ENCODE results near the gene MYO1F.

MYO1F gene

DNA sequence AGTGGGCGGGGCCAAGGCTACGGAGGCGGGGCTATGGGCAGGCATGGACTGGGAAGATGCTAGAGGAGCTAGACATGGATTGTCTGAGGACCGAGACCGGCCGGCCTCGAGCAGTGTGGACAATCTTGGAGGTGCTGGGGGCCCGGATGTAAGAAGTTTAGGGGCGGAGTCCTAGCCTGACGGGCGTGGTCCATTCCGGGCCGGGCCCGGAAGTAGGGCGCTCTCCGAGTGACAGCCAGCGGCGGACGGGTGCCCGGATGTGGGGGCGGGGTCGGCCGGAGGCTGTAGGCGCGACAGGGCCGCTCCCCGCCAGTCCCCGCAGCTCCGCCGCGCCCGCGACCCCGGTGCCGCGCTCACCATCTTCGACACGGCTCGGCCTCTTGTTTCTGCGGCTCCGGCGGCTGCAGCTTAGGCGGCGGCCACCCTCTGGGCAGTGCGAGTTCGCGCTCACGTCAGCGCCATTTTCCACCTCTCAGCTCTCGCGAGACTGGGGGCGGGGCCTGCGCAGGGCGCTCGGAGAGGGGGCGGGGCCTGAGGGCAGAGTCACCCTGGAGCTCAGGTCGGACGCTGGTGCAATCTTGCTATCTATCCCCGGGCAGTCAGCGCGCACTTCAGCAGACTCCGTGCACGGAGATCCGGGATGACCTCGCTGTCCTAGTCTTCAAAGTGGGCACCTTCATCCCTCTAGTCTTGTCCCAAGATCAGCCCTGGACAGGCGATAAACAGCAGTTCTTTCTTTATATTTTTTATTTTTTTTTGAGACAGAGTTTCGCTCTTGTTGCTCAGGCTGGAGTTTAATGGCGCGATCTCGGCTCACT lies 63.3 kb downstream of the MYO1F start, which contains the start of gene ZNF414:
Gene ZNF414 (minus strand): TSS at position 481 of the 818 bp plus-strand sequence. CDS start 121 bp downstream, at position 360.
- DNase-seq, result peak; percentile 96

DNA sequence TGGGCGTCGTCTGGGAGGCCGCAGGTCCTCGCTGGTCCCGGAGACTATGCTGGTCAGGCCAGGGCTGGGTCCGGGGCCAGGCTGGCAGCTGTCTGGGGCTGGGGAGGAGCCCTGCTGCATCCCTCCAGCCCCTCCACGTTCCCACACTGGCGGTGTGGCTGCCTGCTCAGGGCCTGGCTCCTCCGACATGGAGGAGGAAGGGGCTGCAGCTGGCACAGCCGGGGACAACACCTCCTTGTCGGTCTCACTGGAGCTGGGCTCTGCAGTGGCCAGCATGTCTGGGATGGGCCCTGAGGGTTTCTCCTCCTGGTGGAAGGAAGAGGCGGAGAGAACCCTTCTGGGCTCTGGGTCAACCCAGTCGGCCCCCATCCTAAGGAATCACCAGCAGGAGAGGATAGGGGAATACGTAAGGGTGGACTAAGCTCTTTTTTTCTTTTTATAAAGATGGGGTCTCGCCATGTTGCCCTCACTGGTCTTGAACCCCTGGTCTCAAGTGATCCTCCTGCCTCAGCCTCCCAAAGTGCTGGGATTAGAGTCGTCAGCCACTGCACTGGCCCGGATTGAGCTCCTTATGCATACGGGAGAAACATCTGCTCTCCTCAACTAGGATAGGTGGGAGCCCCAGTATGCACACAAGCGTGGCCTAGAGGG lies 64.1 kb downstream of the MYO1F start:
- no peak for DNase-seq

DNA sequence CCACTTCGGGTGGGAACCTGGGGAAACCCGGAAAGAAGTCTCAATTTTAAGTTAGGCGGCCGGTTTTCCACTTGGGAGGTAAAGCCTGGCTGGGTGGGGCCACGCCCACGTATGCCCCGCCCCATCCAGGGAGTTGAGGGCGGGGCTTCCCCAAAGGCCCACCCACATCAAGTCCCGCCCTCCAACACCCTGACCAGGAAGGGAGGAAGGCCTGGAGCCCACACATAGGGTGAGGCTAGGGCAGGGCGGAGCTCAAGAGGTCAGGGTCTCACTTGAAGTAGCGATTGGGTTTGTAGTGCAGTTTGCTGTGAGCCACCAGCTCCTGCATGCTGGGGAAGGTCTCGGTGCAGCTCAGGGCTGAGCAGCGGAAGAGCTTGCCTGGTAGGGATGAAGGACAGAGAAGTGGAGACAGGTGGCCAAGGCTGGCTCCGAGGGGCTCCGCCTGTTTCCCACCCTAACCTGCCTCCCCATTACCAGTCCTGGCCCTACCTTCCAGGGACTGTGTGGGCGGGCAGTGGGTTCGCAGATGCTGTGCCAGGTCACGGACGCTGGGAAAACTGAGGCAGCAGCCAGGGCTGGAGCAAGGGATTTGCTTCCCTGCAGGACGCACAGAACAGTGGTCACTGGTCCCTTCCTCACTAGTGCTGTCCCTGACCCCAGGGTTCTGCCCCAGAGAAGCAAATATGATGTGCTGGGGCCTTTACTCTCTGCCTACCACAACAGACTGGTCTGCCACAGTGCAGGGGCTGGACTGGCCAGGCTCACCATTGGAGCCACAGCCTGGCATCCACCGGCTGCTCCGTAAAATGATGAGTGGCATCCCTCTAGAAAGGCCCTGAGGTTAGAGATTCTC lies 64.9 kb downstream of the MYO1F start:
- DNase-seq, result no peak

DNA sequence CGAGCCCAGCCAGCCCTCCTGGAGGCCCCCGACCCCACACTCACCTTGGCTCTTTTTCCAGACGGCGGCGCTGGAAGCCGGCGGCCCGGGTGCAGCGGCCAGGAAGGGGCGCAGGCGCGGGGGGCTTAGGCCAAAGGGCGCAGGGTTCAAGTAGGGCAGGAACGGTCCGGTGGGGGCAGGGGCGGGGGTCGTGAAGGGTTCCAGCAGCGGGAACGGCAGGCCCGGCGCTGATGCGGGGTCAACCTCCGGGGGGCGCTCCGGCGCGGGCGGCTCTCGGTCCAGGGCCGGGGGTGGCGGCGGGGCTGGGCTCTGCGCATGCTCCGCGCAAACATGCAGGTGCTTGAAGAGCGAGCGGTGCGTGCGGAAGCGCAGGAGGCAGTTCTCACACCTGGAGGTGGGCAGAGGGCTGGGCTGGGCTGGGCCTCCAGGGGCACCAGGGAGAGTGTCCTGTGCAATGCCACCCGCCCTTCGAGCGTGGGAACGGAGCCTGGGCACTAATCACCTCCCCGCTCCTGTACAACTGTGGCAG lies 65.6 kb downstream of the MYO1F start:
- DNase-seq, result no peak

DNA sequence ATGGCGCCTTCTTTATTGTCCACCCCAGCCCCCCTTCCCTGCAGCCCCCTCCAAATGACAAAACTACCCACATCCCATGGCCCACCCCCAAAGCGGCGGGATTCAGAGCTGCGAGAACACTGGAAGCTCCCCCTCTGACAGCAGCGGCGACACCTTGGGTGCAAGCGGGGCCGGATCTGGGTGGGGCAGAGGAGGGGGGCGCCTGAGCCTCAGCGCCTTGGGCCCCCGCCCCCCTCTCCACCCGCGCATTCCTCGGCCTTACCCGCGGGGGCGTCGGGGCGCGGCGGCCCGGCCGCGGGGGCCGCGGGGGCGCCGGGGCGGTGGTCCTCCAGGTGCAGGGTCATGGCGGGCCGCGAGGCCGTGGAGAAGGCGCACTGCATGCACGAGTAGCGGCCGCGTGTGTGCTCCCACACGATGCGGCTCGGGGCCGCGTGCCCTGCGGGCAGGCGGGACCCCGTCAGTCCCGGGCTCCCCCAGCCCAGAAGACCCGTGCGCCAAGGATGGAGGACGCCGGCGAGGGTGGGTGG lies 66.6 kb downstream of the MYO1F start:
- DNase-seq, result no peak

DNA sequence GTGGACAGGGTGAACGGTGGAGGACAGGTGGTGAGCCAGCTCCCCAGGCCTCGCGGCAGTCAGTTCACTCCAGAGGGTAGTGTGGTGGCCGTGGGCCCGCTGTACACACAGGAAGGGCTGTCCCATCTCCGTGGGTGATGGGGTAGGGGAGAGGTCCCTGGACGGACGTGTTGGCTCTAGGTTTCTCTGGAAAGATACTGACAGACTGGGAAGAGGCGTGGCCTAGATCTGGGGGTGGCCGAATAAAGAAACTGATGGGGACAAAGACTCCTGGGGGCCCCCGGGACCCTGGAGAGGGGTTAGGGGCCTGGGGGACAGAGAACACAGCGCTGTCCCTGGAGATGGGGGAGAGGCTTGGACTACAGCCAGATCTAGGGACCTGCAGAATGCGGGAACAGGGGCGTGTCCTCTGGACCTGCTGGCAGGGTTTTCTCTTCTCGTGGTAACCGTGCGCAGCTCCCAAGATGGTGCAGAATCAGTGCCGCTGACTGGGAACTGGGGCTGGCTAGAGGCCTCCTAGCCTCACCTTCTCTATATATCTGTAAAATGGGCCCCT lies 70.8 kb downstream of the MYO1F start:
- DNase-seq, result no peak

DNA sequence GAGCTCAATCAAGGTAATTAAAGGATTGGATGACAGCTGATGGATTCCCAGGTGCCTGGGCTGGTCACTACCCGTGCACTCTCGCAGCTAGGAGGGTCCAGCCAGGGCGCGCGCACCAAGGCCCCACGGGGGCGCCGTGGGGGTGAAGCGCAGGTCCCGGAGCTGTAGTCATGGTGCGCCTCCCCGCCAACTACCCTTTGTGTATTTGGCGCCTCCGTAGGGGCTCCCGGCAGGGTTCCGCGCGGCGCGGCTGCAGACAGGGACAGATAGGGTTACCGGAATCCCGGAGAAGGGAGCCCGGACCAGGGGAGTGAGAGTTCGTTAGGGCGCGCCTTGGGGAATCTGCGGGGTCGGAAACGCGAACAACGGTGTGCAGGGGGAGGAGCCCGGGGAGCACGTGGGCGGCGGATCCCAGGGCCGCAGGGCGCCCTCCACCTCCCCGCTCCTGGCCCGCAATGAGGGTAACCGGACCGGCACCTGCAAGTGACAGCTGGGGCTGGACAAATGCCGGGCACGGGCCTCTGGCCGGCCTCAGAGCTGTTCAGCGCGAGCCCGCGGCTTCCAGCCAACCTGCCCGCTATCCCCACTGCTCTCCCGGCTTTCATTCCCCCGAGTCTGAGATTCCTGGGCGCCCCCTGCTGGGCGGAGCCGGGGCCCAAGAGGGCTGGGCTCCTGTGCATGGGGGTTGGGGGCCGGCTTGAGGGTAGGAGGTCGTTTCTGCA lies 71.4 kb downstream of the MYO1F start:
- DNase-seq, result peak; percentile 23

DNA sequence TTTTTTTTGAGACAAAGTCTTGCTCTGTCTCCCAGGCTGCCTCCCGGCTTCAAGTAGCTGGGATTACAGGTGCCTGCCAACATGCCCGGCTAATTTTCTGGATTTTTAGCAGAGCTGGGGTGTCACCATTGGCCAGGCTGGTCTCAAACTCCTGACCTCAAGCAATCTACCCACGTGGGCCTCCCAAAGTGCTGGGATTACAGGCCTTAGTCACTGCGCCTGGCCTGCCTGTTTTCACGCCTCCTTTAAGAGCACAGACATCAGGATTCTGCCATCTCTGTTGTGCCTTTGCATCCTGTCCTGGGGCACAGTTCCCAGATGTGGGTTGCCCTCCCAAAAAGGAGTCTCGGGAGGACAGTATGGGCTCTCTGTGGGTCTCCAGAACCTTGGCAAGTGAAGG lies 72.3 kb downstream of the MYO1F start:
- no peak for DNase-seq

DNA sequence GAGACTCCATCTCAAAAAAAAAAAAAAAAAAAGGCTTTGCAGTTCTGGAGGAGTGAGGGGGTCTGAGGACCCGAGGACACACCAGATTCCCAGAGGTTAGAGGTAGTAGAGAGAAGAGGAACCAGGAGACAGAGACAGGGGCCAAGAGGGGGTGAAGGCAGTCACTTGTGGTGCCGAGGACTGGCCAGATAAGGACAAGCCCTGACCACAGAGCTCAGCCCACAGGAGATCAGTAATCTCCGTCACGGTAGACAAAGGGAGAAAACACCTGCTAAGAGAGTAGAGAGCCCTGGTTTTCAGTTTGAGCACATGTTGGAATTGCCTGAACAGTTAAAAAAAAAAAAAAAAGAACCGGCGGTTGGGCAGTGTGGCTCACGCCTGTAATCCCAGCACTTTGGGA lies 73.1 kb downstream of the MYO1F start:
- DNase-seq, result no peak

DNA sequence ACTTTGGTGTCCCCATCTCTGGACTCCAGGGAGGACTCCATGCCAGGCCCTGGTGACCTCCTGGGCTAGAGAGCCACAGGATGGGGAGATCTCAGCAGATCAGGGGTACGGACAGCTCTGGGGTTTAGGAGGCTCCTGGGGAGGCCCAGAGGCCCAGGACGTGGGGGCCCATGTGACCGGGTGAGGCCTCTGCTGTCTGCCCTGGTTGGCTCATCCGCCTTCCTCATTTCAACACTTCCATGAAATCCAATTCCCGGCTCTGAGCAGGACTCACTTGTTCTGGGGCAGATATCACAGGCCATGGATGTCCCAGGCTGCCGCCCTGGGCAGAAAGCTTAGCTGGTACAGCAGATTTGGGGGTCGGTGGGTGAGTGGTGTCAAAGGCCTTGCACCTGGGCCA lies 73.7 kb downstream of the MYO1F start:
- DNase-seq, result no peak

DNA sequence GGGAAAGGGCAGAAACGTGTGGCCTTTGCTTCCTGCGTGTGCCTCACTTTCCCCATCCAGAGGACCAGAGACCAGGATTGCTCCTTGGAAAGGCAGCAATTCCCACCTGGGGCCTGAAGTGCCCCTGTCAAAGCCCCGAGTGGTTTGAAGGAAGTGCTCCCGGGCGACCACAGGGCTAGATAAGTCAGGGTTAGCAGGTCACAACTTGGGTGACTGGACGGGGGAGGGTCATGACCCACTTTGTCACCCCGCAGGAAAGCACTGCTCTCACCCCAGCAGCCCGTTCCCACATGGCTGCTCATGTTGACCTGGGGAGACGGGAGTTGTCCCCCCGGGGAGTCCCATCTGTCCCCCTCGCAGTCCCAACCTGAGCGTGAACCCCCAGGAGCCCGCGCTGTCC lies 75.3 kb downstream of the MYO1F start:
- no peak for DNase-seq

DNA sequence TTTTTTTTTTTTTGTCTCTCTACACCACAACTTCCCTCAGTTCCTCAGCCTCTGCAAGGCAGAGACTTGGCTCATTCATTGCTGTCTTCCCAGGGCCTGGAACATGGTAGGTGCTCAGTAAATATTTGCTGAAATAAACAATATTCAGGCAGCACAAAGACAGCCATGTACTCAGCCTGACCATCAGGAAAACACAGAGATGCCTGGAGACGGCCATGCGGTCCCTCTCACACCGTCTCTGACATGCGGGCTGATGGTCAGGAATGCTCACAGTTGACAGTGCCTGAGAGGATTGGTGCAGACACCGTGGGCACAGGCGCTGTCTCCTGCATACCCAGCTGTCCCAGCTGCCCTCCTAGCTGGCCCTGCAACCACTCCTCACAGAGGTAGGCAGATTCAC lies 75.7 kb downstream of the MYO1F start:
- DNase-seq, result no peak

DNA sequence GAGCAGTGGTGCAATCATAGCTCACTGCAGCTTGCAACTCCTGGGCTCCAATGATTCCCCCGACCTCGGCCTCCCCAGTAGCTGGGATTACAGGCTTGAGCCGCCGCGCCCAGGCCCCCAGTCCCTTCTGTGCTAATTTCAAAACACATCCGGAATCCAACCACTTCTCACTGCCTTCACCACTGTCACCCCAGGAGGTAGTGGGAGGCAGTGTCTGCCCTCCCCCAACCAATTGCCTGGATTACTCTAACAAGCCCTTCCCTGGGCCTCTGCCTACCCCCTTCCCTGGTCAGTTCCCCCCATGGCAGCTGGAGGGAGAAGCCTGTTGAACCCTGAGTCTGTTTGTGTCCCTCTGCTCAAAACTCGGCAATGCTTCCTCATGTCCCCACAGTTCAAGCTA lies 77.1 kb downstream of the MYO1F start:
- DNase-seq, result no peak

DNA sequence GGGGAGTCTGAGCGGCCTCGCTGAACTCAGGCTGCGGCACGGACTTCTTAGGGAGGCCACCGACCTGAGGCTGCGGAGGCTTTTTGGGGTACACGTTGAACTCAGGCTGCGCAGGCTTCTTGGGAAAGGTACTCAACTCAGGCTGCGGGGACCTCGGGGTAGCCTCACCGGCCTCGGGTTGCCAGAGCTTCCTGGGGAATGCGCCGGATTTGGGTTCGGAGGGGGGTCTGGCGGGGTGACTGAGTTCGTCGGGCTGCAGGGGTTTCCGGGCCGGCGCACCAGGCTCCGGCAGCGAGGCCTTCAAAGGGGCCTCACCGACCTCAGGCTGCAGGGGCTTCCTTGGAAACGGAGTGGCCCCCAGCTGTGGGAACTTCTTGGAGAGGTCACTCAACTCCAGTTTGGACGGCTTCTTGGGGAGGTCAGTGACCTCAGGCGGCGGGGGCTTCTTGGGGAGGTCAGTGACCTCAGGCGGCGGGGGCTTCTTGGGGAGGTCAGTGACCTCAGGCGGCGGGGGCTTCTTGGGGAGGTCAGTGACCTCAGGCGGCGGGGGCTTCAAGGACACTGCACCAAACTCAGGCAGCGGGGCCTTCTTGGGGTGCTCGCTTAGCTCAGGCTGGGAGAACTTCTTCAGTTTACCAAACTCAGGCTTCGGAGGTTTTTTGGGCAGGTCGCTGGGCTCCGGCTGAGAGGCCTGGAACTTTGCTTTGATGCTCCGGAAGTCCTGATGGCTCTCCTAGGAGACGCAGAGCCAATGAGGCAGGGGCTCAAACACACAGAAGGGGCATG lies 78.0 kb downstream of the MYO1F start:
- DNase-seq, result no peak

DNA sequence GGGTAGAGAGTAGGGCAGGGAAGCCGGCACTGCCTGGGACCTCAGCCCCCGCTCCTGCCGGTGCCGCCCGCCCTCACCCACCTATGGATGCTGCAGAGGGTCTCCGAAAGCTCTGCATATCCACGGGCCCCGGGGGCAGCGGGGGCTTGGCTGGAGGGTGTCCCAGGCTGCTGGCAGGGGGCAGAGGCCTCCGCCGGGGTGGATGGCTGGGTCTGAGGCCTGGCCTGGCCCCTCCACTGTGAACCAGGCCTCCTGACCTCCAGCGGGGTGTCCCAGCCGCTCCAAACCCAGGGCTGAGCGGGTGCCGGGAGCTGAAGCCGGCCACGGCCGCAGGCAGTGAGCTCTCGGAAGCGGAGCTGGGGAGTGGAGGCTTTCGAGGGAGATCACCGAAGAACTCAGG lies 78.9 kb downstream of the MYO1F start:
- no peak for DNase-seq

DNA sequence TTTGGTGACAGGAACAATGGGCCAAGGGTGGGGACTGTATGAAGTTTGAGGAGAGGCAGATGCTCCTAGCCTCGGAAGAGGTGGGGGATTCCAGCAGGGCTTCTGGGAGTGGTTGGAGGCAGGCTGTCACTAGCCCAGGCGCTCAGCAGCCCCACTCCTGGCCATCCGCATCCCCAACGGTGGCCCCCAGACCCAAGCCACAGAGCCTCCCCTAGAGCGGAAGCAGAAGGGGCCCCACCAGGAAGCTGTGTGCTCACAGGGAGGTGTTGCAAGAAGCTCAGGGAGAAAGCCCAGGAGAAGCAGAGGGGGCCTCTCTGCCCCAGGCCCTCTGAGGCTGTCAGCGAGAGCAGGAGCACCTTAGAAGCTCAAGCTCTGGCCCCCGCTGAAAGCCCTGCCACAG lies 83.1 kb downstream of the MYO1F start:
- no peak for DNase-seq

DNA sequence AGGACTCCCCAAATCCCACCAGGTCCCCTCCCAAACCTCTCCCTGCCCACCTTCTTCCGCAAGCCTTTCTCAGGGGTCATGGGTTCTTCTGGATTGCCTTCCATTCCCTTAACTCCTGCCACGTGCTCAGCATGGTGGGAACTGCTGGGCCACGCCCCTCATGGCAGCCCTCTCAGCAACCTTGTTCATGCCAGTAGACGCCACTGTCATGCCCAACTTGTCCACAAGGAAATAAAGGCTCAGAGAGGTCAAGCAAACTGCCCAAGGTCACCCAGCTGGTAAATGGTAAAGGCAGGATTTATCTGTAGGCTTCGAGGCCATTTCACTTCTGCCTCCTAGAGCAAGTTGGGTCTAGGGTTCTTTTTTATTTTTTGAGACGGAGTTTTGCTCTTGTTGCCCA lies 85.7 kb downstream of the MYO1F start:
- no peak for DNase-seq

DNA sequence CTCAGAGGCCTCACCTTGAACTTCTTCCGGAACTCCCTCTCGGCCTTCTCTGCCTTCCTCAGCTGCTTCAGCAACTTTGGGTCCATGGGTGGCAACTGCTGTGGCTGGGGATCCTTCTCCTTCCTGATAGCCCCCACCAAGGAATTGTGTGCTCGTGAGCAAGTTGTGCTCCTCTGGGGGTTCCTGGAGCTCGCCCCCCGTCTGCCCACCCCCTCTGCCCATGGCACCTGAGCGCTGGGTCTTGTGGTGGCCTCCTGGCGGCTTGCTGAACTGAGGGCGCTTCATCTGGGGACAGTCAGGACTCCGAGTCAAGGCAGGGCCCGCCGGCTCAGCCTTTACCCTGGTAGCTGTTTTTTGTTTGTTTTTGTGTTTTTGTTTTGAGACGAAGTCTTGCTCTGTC lies 86.4 kb downstream of the MYO1F start:
- DNase-seq, result no peak

DNA sequence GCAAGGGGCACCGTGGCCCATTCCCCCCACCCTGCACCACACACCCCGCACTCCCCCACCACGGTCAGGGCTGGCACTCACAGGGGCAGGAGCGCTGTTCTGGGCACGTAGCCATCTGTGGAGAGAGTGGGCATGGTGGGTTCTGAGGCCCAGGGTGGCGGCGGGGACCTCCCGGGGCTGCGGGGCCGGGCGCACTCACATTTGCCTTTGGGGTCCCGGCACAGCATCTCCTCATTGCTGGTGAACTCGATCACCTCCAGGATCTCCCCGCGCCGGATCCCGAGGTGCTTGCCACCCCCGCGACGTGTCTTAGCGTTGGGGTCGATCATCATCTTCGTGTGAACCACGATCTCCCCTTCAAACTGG lies 86.9 kb downstream of the MYO1F start:
- no peak for DNase-seq

DNA sequence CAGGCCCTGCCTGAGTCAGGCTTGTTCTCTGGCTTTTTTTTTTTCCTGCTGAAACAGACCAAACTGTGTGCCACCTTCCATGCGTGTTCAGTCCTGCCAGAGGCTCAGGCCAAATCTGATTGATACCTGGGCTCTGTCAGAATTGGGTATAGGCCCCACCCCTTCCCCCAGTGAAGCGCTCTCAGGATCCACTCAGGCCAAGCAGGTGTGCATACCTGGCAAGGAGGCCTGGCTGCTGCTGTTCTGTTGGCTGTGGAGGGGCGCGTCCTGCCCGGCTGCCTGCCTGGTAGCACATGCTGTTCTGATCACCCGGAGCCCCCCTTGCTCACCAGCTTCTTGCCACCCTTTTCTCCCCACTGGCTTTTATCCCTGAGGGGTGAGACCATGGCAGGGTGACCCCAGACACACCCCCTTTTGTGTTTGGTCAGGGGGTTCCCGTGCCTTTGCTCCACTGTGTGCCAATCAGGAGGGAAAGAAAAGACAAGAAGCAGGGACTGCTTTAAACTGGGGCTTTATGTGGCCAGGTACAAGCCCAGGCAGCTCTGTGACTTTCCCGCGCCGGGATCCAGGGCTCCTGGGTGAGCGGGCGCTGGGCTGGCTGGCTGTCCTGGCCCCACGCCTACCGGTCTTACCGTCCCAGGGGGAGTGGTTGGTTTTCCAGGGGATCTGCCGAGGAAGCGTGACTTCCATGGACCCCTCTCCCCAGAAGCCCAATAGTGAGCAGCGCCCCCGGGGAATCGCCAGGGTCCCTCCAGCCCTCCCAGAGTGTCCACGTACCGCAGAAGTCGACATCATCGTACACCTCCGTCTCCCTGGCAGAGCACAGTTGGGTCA lies 87.5 kb downstream of the MYO1F start:
- no peak for DNase-seq

All from NCI-H524 treated with DMSO at 0.1 percent for 48 hours (cell line).